Glomerular visceral epithelial cell (primary cell): ENCODE data around the gene MDK.

Experiments used
- DNase-seq: peaks from one replicate; pipeline ENCODE4 v3.0.0-alpha.2; 2016; ENCODE audit errors: extremely low spot score

MDK gene

GRCh38 chr11:46402957-46403902, 21.8 kb downstream of the MDK start:
- no peak for DNase-seq

DNA sequence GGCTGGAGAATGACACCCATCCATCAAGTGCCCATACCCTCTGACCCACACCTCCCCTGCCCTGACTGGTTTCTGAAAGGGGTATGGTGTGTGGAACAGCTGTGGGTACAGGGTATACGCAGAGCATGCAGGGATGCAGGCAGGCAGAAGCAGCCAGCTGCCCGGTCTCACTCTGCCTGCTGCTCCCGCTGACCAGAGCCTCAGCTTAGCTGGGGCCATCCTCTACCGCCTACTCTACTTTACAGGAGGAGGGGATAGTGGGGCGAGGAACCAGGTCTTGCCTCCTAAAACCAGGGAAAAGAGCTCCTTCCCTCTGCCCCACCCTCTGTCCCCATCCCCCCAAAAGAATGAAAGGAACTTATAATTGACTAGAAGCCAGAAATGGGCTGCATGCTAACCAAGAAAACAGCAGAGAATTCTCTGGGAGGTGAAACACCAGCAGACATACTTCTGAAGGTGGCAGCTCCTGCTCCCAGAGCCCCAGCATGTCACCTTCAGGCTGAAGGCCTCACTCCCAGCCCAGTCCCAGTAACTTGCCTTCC, 23.1 kb downstream of the MDK start:
- no peak for DNase-seq

DNA sequence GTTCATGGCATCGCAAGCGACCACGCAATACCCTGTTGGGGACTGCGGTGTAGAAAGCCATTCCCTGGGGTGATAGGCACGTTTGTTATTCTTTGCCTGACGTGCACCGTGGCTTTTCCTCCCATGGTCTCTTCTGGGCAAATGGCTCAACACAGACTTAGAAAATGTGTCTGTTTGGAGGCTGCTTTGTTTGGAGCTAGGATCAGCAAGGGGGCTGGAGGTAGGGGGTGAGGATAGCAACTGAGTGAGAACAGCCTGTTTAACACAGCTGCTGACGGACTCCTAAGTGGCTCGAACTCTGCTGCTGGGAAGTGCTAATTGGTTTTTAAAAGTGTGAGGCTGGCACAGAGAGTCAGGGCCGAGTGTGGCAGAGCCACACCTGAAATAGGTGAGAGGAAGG, 26.2 kb downstream of the MDK start:
- DNase-seq: no peak

DNA sequence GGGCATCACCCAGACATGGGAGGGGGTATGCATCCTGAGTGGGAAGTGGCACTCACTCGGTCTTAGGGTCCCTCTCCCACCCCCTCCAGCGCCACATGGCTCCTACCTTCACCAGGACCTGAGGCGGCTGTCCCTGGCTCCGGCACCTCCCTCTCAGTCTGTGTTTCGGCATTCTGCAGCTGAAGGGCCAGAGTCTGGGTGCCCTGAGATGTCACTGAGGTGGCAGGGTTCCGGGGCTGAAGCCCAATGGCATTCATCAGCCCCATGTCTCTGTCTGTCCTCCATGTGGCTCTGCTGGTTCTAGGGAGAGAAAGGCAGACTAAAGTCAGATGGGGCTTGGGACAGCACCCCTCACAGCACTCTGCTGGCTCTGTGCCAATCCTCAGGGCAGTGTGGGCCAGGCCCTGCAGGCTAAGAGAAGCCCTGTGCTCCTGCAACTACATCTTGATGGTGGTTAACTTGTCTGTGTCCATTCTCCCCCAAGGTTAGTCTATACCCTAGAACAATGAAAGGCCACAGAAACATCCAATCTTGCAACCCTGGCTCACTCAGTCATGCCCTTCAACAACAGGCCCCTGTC, 27.0 kb downstream of the MDK start:
- DNase-seq: no peak

- DNase-seq: no peak
Observed at GRCh38 chr11:46410021-46410420, 28.6 kb downstream of the MDK start.

GRCh38 chr11:46413760-46414465, 32.4 kb downstream of the MDK start:
- no peak for DNase-seq

DNA sequence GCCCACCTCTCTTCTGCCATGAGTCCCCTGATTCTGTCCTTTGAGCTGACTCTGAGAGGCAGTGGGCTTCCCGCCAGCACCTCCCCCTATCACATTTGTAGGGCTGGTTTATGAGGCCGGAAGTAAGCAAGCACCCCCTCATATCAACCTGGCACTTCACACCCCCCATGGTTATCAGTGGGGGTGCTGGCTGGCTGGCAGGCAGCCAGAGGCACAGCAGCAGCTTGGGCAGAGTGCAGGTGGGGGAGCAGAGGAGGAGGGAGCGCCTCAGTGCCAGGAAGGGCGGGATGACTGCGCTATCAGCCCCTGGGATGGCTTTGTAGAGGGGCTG, 33.0 kb downstream of the MDK start:
- DNase-seq: no peak

DNA sequence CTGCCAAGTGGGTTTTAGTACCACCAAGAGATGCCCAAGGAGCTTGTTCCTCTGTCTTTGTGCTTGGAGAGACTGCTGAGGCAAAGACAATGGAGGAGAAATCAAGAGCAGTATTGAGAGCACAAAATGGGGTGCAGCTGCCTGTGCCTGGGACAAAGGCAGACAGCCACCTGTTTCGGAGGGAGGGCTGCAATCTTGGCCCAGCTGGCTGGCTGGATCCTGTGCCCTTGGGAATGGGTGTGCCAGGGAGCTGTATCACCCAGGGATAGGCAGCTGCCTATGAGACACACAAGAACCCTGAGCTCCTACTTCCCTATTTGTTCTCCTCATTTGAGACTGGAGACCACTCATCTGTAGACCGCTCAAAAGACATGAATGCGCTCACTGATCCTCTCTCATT, 33.4 kb downstream of the MDK start:
- DNase-seq: no peak

DNA sequence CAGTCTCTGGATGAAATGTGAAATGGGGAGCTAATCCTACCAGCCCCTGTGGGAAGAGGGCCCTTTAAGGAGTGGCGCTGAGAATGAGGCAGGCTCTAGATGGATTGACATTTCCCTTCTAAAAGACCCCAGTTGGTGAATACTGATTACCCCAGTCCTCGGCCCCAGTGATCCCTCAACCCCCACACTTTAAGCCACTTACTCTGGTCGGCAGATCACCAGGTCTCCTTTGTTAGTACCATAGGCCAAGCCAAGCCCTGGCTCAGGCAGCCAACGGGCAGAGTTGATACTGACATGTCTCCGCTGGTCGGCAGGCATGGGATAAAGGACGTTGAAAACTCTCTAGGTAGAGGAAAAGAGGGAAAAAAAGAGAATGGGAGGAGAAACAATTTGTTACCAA, 36.2 kb downstream of the MDK start:
- no peak for DNase-seq

- no peak for DNase-seq
Observed at GRCh38 chr11:46418751-46419150, 37.3 kb downstream of the MDK start.

GRCh38 chr11:46420513-46420912, 39.0 kb downstream of the MDK start:
- no peak for DNase-seq

GRCh38 chr11:46421257-46421880, 39.9 kb downstream of the MDK start:
- no peak for DNase-seq

DNA sequence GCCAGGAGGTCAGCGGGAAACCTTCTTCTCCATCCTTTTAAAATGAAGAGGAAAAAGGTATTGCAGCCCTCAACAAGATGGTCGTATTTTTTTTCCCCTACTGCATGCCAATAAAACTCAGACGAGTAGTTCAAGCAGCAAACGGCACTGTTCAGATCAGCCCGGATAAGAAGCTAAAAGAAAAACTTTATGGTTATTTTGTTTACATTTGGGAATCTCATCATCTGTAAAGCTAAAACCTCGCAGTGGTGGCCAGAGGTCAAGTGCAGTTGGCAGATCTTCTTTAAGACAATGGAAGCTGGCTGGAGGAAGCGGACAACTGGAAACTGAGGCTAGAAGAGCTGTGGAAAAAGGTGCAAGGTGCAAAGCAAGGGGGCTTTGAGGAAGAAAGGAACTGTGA, 41.1 kb downstream of the MDK start:
- DNase-seq: no peak

GRCh38 chr11:46426233-46426991, 44.9 kb downstream of the MDK start:
- no peak for DNase-seq

DNA sequence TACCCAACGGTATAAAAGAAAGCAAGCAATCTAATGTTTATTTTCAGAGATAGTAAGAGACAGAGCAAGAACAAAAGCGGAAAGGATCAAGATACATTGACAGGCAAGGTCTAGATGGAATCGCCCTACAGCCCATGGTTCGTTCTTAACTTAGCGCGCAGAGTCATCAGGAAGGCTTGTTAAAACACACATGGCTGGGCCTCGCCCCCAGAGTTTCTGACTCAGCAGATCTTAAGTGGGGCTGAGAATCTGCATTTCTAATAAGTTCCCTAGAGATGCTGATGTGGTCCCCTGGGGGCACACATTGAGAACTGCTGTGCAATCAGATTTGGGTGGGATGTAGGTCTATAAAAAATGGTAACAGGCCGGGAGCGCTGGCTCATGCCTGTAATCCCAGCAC, 45.9 kb downstream of the MDK start:
- DNase-seq: no peak

- no peak for DNase-seq
Observed at GRCh38 chr11:46429717-46430116, 48.2 kb downstream of the MDK start.

DNA sequence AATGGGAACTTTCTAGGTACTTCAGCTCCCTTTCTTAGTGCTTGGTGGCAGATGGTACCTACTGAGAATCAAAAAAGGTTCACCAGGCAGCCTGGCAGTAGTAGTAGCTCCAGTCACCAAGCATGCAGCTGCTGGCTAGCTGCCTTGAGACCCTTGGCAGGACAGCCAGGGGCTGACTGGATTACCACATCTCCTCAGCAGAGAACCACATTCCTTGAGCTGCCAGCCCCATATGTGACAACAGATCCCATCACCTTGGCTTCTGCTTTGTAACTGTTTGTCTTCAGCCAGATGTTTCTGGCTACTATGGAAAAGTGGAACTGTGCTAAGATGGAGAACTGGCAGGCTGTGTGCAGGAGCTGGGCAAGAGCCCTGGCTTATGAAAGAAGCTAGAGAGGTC, 49.7 kb downstream of the MDK start:
- no peak for DNase-seq
